D341Med (cell line): Measurements from ENCODE around the gene SPACA5B.
"Not testable (repeated sequence)": the region's sequence is repeated elsewhere in the genome, so short reads cannot be mapped to it uniquely, and the experiment has no call there.

Experiments used
- DNase-seq: peaks from one replicate; pipeline ENCODE4 v3.0.0; 2012; ENCODE audit warnings: low spot score

SPACA5B gene

DNA sequence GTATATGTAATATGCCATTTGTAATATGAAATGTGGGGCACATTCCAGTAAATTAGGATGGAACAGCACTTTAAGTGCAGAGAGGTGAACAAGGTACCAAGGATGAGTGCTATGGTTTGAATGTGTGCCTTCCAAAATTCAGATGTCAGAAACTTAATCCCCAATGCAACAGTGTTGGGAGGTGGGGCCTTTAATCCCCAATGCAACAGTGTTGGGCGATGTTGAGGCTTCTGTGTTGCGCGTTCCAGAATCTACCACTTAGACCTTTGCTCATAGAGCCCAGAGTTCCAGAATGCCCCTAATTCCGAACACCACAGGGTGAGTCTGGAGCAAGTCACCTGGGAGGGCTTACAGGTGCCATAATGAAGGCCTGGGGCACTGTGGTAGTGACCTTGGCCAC is at the start of gene SPACA5B:
Gene SPACA5B, plus strand, starts transcription at position 301 of the 400 bp plus-strand sequence. Its CDS starts 62 bp downstream, at position 363.
- not testable (repeated sequence) for DNase-seq

DNA sequence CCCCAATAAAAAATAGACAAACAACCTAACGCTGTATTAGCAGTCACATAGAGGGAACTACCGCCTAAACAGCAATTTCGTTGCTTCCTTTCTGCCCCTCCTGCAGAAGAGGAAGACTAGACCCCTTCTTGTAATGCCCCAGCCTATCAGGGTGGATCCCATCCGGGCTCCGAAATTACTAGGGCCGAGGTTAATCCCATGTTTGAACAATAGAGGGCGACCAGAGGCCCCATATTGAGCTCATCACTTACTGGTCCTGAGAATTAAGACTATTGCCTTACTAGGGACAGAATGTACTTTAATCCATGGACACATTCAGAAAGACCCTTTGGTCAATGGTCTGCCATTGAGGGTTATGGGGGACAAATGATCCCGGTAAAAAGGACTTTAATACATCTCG is 47.2 kb upstream of the SPACA5B start:
- DNase-seq: peak; percentile 68

DNA sequence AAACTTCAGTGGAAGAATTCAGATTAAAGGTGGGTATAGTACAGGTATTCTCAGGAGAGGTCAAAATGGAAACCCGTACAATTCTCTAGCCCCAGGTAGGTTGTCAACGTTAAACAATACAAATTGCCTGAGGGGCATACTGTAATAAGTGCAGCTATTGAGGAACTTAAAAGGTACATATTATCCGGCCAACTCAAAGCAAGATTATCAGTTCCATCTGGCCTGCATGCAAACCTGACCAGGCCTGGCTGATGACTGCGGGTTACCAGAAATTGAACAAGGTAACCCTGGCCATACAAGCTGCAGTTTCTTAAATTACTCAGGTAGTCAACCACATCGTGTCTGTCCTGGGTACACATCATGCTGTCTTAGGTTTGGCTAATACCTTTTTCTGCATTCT is 46.7 kb upstream of the SPACA5B start:
- DNase-seq: no peak

DNA sequence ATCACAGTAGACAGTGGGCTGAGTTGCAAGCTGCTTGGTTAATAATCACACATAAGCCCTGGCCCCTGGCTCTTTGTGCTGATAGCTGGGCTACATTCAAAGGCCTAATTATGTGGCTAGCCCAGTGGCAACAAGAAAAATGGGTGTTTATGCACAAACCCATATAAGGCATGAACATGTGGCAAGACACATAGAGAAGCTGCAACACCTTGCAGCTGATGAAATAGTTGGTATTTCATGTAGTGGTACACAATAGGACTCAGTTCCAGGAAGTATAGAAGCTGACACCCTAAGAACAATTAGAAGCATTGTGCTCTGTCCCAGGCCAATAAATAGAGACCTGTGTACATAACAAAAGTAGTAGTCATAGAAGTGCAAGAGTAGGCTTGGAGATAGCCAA is 44.3 kb upstream of the SPACA5B start:
- no peak for DNase-seq

DNA sequence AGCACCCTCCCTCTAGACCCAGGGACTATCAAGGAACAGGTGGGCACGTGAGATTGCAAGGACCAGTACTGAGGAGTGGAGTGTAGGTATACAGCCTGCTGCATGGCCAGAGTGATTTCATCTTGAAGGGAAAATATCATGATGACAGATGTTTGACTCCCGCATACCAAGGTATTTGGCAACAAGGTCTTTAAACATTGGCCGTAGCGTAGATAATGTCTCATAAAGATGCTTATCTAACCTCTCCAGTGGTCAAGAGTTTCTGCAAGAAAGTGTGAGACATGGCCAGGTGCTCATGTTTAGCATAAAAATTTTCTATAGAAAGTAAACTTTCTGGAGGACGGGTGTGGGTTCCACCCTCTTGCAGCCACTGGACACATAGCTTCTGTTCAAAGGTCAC is 40.3 kb upstream of the SPACA5B start:
- DNase-seq: no peak

DNA sequence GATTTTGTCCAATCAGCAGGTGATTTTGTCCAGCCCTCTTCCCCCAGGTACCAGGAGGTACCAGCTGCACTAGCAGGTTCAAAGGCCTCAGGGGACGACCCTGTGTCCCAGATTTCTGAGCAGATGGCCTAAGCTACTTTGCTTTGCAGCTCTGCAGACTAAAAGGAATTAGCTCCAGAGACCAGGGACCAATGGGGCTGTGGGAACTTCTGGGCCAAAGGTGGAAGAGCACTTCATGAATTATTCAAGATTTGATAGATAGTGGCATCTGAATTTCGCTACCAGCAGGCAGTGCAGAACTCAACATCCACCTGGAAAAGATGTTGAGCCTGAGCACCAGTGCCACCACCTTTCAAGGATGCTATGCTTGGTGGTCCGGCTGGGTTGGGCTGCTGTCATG is 37.9 kb upstream of the SPACA5B start:
- peak; percentile 63 for DNase-seq

DNA sequence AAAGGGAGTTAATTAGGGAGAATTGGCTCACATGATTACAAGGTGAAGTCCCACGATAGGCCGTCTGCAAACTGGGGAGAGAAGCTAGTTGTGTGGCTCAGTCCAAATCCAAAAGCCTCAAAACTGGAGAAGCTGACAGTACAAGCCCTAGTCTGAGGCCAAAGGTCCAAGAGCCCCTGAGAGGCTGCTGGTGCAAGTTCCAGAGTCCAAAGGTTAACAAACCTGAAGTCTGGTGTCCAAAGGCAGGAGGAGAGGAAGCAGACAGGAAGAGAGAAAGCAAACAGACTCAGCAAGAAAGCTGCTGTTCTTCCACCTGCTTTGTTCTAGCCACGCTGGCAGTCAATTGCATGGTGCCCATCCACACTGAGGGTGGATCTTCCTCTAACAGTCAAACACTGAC is 29.0 kb upstream of the SPACA5B start:
- no peak for DNase-seq

DNA sequence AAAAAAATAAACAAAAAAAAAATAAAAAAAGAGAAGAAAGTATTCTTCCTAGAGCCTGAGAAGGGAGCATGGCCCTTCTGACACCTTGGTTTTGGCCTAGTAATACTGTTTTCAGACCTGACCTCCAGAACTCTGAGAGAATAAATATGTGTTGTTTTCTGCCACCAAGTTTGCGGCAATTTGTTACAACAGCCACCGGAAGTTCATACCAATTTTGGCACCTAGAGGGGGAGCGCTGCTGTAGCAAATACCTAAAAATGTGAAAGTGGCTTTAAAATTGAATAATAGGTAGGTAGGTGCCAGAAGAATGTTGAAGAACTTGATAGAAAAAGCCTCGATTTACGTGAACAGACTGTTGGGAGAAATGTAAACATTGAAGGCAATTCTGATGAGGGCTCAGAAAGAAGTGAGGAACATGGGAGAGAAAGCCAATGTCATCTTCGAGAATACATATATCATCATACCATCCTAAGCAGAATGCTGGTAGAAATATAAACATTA is 27.5 kb upstream of the SPACA5B start:
- DNase-seq: no peak

DNA sequence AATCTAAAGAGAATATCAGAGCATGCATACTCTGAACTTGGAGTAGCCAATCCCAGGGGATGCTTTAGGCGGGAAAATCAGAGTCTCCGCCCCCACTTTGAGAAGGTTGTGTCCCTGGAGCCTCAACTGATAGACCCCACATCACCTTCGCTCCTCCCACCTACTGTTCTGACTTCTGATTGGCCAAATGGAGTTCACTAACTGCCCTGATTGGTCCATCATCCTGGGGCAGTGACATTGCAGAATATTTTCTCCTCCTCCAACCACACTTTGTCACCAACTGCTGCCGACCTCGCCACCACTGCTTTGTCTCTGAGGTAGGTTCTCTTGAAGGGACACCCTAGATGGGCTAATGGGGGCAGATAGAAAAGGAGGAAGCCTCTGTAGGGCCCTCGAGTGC is 22.7 kb upstream of the SPACA5B start:
- DNase-seq: no peak

DNA sequence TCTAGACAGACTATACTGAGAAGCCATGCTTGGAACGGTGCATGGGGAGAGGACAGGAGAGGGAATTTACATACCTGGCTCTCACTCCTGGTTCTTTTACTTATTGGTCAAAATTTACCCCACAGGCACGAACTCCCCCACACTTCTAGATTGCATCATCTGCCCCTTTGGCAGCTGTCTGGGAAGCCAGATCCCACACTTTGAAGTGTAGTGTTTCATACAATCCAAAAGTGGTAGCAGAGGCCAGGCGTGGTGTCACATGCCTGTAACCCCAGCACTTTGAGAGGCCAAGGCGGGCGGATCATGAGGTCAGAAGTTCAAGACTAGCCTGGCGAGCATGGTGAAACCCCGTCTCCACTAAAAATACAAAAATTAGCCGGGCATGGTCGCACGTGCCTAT is 5.1 kb upstream of the SPACA5B start:
- not testable (repeated sequence) for DNase-seq

DNA sequence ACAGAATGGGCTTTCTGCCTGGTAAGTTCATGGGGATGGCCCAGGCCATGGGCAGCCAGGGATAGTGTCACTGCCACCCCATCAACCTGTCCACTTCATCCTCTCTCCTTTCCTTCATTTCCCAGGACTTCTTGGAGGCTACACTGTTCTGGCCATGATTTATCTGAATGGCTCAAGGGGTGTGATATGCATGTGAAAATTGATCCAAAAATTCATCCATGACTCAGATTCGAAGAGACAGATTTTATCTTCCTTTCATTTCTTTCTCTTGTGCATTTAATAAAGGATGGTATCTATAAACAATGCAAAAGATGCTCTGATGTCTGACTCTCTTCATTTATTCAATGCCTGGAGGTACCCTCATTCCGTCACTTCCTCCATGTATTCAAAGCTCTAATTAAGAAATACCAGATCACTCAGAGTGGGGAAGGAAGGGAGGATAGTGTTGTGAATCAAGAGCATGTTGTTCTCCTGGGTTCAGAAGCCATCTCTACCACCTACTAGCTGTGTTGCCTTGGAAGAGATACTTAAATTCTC is 1.9 kb downstream of the SPACA5B start:
- not testable (repeated sequence) for DNase-seq

DNA sequence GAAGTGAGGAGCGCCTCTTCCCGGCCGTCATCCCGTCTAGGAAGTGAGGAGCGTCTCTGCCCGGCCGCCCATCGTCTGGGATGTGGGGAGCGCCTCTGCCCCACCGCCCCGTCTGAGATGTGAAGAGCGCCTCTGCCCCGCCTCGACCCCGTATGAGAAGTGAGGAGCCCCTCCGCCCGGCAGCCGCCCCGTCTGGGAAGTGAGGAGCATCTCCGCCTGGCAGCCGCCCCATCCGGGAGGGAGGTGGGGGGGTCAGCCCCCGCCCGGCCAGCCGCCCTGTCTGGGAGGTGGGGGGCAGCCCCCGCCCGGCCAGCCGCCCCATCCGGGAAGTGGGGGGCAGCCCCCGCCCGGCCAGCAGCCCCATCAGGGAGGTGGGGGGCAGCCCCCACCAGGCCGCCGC is 8.7 kb downstream of the SPACA5B start:
- DNase-seq: not testable (repeated sequence)

DNA sequence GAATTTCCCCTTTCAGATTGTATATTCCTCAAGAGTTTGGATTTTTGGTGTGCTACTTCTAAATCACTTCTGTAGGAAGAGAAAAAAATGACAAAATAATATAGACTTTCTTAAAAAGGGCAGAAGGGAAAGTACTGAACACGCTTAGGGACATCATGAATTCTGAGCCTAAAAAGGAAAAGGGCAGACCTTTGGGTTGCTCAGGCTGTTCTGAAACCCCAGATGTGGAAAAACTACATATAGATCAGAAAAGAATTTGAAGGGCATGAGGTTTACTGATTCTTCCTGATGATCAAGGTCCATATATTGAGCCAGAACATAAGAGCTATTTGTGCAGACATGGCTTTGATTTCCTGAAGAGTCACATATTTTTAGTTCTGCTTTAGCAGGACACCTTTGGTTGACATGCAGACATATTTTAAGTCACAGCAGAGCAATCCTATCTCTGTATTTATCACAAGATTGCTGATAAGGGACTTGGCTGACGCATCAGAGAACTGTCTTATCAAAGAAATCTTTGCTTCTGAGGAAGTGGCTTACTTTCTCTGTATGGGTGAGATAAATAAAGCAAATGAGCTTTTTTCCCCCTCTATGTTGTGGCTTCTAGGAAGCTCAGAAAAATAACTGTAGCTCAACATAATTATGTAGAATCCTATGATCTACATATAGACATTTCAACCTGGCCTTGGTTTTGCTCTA is 11.5 kb downstream of the SPACA5B start:
- not testable (repeated sequence) for DNase-seq

DNA sequence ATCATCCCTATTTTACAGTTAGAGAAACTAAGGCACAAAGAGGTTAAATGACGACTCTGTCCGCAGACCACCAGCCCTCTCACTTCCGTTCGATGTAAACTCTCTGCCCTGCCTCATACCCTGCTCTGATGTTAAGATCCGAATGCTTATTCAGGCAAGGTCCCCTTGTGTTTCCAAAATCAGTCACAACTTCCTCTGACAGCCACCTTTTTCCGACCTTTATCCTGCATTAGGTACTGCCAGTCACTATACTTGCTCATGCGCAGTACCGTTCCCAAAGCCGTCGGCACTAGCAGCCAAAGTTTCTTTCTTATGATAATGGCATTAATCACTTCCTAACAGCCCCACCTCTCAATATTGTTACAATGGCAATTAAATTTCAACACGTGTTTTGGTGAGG is 12.3 kb downstream of the SPACA5B start:
- not testable (repeated sequence) for DNase-seq

DNA sequence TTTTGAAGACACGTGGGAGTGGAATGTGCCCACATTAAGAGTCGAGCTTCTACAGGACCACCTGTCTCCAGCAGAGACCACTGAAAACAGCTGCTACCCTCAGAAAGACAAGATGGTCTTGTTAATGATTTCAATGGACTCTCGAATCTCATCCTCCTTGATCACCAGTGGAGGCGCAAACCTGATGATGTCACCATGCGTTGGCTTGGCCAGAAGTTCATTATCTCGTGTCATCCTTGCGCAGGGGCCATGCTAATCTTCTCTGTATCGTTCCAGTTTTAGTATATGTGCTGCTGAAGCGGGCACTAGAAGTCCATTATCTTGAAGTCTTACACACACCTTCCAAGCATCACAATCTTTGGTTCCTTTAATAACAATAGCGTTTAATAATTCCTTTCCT is 23.3 kb downstream of the SPACA5B start:
- DNase-seq: no peak

DNA sequence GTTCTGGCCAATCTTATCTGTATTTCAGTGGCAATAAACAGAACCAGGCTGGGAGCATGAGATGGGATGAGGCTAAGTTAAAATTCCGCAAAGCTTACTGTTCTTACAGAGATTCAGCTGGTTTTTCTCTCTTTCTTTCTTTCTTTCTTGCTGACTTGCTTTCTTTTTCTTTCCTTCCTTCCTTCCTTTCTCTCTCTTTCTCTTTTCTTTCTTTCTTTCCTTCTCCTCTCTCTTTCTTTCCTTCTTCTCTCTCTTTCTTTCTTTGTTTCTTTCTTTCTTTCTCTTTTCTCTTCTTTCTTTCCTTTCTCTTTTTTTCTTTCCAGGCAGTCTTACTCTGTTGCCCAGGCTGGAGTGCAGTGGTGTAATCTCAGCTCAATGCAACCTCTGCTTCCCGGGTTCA is 24.4 kb downstream of the SPACA5B start:
- DNase-seq: no peak

DNA sequence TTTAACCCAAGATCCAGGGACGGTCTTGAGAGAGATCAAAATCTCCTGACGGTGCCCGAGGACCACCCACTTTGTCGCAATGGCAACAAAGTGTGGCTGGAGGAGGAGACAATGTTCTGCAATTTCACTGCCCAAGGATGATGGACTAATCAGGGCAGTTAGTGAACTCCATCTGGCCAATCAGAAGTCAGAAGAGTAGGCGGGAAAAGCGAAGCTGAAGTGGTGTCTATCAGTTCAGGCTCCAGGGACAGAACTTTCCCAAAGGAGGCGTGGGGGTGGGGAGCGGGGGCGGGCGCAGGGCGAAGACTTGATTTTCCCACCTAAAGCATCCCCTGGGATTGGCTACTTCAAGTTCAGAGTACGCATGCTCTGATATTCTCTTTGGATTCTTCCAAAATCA is 25.6 kb downstream of the SPACA5B start:
- DNase-seq: no peak

DNA sequence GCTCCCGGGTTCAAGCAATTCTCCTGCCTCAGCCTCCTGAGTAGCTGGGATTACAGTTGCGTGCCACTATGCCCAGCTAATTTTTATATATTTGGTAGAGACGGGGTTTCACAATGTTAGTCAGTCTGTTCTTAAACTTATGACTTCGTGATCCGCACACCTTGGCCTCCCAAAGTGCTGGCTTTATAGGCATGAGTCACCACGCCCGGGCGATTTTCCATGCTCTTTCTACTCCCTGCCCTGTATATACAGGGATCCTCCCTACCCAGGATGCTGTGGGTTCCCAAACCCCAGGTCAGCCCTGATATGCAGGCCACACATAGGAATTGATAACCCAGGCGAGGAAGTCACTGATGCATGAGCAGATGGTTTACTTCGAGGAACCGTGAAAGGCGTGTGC is 34.8 kb downstream of the SPACA5B start:
- DNase-seq: no peak

DNA sequence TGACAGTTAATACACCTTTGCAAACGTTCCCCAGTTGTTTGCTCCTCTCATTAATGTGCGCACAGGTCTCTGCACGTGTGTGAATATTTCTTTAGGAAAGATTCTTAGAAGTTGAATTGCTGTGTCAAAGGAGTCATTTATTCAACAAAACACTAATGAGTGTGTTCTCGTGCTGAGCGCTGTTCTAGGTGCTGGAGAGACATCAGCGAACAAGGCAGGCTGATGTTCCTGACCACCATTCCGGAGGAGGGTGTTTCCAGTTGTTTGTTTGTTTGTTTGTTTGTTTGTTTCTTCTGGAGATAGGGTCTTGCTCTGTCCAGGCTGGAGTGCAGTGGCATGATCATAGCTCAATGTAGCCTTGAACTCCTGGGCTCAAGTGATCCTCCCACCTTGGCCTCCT is 35.9 kb downstream of the SPACA5B start:
- DNase-seq: not testable (repeated sequence)

DNA sequence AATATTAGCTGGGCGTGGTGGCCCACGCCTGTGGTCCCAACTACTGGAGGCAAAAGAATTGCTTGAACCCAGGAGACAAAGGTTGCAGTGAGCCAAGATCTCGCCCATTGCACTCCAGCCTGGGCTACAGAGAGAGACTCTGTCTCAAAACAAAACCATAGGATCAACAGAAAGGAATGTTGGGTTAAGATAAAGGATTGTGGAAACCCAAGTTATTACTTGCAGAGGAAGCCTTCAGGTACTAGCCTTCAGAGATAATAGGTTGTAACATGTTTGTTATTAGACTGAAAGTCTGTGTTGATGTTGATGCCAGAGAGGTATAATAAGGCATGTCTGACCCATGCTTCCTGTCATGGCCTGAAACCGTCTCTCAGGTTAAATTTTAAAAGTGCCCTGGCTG is 49.3 kb downstream of the SPACA5B start:
- DNase-seq: no peak

DNA sequence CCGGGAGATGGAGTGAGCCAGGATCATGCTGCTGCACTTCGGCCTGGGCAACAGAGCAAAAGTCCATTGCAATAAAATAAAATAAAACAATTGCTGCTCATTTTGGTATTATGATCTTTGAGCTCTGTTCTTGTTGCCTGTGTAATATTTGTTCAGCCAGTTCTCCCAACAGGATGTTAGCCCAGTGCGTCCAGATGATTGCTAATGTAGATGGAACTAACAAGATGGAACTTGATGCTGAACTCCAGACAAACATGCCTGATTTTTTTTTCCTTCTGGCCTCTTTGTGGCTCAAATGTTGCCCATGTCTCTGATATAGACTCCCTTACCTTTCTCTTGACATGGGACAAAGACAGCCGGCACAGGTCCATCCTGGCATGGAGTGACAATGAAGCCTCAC is 50.4 kb downstream of the SPACA5B start:
- no peak for DNase-seq

DNA sequence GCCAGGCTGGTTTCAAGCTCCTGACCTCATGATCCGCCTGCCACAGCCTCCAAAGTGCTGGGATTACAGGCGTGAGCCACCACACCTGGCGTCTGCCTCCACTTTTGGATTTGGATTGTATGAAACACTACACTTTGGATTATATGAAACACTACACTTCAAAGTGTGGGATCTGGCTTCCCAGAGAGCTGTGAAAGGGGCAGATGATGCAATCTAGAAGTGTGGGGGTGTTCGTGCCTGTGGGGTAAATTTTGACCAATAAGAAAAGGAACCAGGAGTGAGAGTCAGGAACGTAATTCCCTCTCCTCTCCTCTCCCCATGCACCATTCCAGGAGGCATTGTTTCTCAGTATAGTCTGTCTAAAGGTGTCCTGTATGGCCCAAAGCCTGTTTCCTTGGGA is 51.5 kb downstream of the SPACA5B start:
- peak; percentile 52 for DNase-seq
